Activated CD8-positive, alpha-beta memory T cell treated with anti-CD3 and anti-CD28 coated beads for 4 hours (primary cell): Measurements from ENCODE around the gene C16orf90.
A peak's percentile ranks its signal among the peaks of the same experiment; 100 is the strongest.
"Not testable (repeated sequence)": the region's sequence is repeated elsewhere in the genome, so short reads cannot be mapped to it uniquely, and the experiment has no call there.

Experiments
- DNase-seq, 2 donors: peaks; one replicate each; pipeline ENCODE4 v3.0.0-alpha.2; 2020; ENCODE audit warnings: low read depth in 2 of 2

The C16orf90 gene

GRCh38 chr16:3513892-3514583 lies 18.7 kb upstream of the C16orf90 start:
- no peak for DNase-seq

- no peak for DNase-seq
Observed at GRCh38 chr16:3511286-3512180, 16.2 kb upstream of the C16orf90 start.

- no peak for DNase-seq
Observed at GRCh38 chr16:3510416-3510815, 15.1 kb upstream of the C16orf90 start.

- peak; percentile 29 to 35 for DNase-seq
Observed at GRCh38 chr16:3509470-3509928, 14.2 kb upstream of the C16orf90 start.

GRCh38 chr16:3508736-3509135 lies 13.4 kb upstream of the C16orf90 start:
- DNase-seq = no peak

GRCh38 chr16:3503523-3503922 lies 8.2 kb upstream of the C16orf90 start:
- peak in 1 of 2 donors; percentile 39 for DNase-seq

GRCh38 chr16:3501783-3502400 lies 6.6 kb upstream of the C16orf90 start:
- no peak for DNase-seq

GRCh38 chr16:3501412-3501761 lies 6.1 kb upstream of the C16orf90 start:
- DNase-seq = not testable (repeated sequence)

- no peak for DNase-seq
Observed at GRCh38 chr16:3498988-3499387, 3.7 kb upstream of the C16orf90 start.

- DNase-seq = no peak
Observed at GRCh38 chr16:3497771-3498170, 2.5 kb upstream of the C16orf90 start.

GRCh38 chr16:3496386-3496785 lies 1.1 kb upstream of the C16orf90 start:
- no peak for DNase-seq

- DNase-seq = no peak
Observed at GRCh38 chr16:3494386-3494973, 809 bp downstream of the C16orf90 start.

- no peak for DNase-seq
Observed at GRCh38 chr16:3492356-3492755, 2.9 kb downstream of the C16orf90 start.

- DNase-seq = no peak
Observed at GRCh38 chr16:3490911-3491629, 4.2 kb downstream of the C16orf90 start.

- no peak for DNase-seq
Observed at GRCh38 chr16:3488801-3489200, 6.5 kb downstream of the C16orf90 start.

- DNase-seq = no peak
Observed at GRCh38 chr16:3487521-3488410, 7.5 kb downstream of the C16orf90 start.

GRCh38 chr16:3486506-3487215 lies 8.6 kb downstream of the C16orf90 start:
- no peak for DNase-seq

GRCh38 chr16:3485821-3486505 lies 9.3 kb downstream of the C16orf90 start:
- DNase-seq = no peak

GRCh38 chr16:3485097-3485745 lies 10.1 kb downstream of the C16orf90 start:
- DNase-seq = no peak
